DMS153 treated with DMSO at 0.1 percent for 48 hours (cell line): ENCODE results near the gene RAX2.
"Not testable (repeated sequence)": the region's sequence is repeated elsewhere in the genome, so short reads cannot be mapped to it uniquely, and the experiment has no call there.

ENCODE experiments used
- DNase-seq: peaks from one replicate; lab custom pipeline; 2025; ENCODE audit not compliant: unreplicated experiment; lab: John Stamatoyannopoulos, UW

RAX2 gene

DNA sequence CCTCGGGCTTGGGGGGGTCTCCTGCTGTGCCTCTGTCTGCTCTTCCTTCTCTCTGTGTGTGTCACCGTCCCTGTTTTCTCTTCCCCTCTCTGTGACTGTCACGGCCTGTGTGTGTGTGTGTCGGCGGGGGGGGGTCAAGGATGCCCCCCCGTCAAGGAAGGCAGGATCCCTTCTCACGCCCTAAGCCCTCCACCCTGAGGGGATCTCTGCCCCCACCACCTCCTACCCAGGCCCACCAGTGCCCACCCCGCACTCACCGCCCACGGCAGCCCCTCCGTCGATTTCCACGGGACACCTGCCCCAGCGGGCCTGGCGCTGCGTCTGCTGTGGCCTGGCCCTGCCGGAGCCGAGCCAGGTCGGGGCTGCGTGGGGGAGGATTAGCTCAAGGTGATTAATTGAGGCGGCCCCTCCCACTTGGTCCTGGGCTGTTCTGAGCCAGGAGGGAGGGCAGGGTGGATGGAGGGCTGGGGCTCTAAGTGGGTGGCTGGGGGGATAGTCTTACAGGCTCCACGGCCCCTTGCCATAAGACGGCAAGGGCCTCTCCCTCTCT, at the start of gene RAX2:
Gene RAX2 (minus strand): TSS at position 323 of the 550 bp plus-strand sequence. CDS start 486 bp downstream, outside the sequence.
- no peak for DNase-seq

DNA sequence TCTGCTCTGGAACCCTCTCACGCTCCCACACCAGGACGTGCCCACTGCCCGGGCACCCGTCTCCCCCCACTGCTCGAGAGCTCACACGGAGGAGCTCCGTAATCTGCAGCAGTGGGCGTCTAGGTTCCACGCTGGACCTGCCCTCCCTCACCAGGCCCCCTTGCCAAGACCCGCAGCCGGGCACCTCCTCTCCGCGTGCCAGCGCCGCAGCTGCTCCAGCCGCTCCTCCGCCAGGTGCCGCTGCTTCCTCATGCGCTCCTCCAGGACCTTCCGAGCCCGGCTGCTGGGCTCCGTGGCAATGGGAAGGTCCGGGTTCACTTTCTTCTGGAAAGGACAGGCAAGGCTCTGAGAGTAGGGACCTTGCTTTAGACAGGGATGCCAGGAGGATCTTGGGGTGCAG, 49.1 kb upstream of the RAX2 start:
- no peak for DNase-seq

DNA sequence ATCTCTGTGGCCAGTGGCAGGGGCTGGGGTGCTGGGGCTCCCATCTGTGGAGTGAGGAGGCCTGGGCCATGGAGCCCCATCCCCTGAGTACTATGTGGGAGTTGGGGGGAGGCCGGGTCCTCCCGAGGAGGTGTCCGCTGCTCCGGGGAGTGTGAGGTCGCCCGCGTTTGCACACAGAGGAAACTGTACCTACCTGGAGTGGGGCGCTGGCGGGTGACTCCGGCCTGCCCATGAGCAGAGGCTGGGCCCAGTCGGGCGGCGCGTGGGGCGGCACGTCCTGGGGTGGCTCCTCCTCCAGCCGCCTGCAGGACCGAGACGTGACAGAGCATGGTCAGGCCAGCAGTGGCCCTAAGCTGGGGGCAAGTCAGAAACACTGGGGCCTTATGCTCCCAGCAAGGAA, 48.0 kb upstream of the RAX2 start:
- DNase-seq: no peak

DNA sequence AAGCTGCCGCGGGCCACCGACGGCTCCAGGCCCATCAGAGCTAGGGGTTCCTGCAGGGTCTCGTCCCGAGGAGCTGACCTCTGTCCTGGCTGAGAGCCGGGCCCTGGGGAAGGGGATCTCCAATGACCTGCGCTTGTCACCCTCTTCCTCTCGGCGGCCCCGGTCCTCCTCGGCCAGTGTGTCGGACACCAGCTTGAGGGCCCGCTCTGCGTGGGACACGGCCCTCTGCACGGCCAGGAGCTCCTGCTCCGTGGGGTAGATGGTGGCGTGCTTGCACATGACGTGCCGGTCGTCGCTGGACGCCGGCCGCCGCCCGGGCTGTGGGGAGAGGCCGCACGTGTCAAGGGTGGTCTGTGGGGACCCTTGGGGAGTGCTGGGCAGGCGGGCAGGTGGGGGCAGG, 46.9 kb upstream of the RAX2 start:
- DNase-seq: no peak

DNA sequence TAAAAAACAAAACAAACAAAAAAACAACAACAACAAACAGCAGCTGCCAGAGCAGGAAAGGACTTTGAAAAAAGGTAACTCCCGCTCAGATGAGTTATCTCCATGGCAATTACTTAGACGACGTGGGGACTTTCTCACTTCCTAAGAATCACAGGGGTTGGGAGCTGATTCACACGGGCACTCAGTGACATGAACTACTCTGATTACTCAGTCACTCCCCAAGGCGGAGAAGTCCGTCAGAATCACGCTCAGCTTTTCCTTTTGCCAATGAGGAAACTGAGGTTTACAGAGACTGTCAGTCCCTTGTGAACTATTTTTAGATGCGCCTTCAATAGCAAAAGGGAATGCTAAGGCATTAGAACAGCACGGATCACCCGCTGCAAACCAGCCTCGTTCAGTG, 46.4 kb upstream of the RAX2 start:
- DNase-seq: no peak

DNA sequence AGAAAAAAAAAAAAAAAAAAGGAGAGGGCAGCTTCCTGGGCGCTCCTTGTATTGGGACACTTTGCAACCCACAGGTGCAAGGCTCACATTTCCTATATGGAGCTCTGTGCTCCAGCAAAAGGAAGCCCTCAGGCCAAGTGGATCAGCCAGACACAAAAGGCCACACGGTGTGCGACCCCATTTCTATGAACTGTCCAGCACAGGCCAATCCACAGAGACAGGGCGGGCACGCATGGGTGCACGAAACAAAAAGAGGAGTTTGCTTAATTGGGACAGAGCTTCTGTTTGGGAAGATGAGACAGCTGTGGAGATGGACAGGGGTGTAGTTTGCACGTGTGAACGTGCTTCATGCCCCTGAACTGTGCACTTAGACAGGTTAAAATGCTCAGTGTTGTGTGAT, 45.7 kb upstream of the RAX2 start:
- DNase-seq: no peak

DNA sequence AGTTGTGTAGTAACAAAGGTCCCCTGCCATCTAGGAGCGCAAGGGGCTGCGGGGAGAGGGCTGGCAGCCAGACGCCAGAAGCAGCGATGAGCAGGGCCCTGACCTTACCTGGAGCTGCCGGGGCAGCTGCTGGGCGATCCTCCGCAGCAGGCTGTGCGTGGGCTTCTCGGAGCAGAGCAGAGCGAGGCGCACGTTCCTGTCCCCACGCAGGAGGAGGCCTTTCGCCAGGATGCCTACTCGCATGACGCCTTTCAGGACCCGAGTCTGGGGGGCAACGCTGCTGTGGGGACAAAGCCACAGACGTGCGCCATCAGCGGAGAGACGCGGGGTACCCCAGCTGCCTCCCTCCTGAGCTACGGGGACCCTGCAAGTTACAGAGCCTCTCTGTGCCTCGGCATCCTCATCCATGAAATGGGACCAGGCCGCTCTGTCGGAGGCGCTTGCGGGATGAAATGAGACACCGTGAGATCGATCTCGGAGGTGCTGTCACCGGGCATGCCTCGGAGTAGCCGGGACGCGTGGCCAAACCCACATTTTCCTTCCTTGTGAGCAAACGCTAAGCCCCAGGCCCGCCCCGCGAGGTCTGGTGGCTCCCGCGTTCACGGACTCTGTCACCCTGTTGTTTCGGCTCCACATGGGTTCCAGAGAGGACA, 44.7 kb upstream of the RAX2 start:
- no peak for DNase-seq

DNA sequence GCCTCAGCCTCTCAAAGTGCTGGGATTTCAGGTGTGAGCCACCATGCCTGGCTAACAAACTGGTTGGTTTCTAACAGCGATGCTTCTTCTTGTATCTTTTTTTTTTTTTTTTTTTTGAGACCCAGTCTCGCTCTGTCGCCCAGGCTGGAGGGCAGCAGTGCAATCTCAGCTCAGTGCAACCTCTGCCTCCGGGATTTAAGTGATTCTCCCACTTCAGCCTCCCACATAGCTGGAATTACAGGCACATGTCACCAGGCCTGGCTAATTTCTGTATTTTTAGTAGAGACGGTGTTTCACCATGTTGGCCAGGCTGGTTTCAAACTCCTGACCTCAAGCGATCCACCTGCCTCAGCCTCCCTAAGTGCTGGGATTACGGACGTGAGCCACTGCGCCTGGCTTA, 44.1 kb upstream of the RAX2 start:
- DNase-seq: not testable (repeated sequence)

DNA sequence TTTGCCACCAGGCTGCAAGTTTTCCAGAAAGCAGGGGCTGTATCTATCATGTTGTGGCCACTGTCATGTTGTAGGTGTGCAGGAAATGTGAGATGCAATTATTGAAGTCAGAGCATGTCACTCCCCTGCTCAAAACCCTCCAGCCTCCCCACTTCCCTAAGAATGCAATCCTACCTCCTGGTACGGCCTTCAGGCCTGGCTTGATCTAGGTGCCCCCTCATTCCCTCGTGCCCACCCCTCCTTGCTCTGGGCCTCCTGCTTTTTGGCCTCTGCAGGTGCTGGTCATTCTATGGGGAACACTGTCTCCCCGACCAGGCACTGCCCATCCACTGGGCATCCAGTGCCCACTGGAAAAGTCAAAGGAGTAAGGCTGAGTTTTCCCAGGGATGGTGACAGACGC, 42.6 kb upstream of the RAX2 start:
- DNase-seq: no peak

DNA sequence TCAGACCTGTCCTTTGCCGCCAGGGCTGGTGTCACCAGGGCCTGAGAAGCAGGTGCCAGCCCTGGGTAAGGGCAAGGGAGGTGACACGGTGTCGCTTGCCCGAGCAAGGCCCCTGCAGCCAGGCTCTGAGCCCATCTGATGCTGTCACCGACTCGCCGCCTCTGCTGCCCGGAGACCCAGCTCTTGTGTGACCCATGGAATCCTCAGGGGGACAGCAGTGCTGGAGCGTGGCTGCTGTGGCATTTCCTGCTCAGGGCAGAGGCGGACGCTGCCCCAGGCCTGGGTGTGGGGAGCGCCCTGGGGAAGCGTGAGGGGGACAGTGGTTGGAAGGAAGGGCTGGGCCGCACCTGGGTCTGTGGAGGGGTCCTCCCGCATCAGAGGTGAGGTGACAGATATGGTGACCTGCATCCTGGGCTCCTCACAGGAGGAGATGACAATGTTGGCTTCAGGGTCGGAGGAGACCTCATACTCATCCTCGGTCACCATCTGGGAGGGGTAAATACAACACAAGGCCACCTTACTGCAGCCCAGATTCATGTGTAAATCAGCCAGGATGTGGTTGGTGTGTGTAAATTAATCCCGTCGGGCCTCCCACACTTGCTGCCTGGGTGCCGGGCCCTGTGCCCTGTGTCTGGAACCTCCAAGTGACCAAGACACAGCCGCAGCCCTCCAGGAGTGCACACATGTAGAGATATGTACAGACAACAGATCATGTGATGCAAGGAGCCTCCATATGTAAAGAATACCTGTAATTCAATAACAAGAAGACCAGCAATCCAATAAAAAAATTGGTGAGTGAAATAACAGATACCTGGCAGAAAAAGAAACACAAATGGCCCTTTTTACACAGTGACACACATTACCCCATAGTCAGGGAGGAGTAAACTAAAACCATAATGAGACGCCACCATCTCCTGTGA, 41.7 kb upstream of the RAX2 start:
- DNase-seq: no peak

DNA sequence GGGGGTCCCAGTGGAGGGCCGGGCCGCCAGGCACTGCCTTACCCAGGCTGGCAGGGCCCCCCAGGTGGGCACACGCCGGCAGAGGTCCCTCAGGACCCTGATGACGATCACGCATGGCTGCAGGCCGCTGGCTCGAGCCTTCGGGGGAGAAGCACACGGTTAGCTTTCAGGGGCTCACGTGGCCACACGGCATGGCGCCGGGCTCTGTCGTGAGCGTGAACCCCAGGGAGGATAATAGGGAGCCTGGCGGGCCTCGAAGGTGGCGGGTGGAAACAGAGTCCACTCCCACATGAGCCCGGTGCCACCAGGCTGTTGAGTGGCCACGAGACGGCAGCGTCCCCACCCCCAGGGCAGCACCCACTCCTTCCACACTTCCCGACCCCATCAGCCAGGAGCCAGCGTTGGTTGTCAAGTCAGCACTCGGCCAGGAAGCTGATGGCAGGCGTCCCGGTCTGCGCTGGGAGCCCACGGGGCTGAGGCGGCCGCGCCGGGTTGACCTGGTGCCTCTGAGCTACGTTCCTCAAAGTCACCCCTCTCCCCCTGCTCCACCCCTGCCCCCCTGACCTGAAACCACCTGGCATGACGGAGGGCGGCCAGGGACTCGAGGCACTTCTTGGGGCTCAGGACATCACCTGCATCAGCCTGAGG, 38.8 kb upstream of the RAX2 start:
- no peak for DNase-seq

DNA sequence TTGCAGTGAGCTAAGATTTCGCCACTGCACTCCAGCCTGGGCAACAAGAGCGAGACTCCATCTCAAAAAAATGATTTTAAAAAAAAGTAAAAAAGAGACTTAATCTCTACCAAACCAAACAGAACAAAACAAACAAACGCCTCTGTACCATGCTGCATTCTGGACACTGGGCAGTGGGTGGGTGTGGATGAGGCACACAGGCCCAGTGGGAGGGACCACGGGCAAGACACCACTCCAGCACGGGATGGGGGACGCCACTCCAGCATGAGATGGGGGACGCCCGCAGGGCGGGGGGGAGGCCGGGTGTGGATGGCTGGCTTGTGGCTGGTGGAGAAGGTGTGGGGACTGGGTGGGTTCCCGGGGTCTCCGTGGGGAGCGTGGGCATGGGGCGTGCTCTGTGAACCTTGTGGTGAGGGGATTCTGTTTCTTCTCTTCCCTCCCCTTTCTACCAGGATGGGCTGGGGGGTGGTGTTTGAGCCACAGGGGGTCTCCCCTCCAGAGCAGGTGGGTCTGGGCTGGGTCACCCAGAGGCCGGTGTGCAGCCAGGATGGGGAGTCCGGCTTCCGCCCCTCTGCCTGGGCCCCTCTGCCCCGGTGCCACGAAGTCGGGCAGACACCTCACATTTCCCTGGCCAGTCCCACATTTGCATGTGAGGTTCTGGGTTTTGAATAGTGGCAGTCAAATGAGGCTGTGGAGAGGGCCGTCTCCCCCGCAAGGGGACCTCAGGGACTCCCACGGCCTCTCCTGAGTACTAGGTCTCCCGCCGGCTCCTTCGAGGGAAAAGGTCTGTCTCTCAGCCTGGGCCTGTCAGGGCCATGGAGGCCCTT, 38.1 kb upstream of the RAX2 start:
- DNase-seq: no peak

DNA sequence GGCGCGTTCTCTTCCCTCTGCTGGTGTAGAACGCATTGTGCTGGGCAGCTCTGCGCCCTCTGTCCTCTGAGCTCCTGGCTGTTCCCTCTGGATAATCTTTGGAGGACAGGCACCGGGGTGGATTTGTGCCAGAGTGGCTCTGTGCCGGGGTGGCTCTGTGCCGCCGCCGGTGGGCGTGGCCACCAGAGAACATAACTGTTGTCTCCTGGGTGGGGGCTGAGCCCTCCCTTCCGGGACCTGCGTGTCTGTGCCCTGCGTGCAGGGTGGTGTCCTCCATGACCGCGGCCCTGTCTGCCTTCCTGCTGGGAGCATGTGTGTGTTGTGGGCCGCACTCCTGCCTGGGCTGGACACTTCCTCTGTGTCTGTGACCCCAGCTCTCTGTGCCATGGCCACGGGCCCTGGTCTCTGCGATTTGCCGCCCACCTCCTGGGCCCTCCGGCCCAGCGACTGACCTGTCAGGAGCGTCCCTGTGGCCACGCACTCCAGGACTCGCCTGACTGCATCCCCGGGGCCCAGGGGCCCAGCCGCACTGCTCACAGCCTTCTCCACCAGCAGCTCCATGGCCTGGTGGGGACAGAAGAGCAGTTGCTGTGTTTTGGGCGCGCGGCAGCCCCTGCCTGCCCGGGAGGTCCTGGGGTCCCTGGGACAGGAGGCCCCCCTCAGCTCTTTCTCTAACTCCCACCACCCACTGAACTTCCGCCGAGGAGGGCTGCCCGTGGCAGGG, 36.6 kb upstream of the RAX2 start:
- DNase-seq: no peak

DNA sequence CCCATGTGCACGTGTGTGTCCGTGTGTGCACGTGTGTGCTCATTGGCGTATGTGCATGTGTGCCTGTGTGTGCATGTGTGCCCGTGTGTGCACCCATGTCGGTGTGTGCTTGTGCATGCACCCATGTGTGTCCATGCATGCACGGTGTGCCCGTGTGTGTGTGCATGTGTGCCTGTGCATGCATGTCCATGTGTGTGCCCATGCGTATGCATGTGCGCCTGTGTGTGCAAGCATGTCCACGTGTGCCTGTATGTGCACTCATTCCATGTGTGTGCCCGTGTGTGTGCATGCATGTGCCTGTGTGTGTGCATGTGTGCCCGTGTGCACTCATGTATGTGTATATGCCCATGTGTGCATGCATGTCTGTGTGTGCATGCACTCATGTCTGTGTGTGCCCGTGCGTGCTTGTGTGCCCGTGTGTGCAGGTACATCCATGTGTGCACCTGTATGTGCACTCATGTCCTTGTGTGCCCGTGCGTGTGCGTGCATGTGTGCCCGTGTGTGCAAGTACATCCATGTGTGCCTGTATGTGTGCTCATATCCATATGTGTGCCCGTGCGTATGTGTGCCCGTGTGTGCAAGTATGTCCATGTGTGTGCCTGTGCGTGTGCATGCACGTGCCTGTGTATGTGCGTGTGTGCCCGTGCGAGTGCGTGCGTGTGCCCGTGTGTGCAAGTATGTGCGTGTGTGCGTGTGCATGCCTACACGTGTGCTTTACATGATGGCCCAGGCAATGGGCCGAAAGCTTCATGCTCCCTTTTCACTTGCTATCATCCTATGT, 35.7 kb upstream of the RAX2 start:
- no peak for DNase-seq

DNA sequence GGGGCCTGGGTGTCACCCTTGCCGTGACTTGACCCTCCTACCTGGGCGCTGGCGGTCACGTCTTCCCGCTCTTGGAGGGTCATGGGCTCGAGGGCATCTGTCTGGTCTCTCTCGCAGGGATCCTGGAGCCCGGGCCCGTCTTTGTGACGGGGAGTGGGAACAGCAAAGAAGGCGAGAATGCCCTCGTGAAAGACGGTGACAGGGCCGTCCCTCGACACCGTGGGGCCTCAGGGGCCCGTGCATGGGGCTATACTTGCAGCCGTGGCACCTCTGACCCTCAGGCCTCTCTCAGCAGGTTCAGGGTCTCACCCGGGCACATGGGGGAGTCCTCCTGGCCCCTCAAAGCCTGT, 35.1 kb upstream of the RAX2 start:
- no peak for DNase-seq

DNA sequence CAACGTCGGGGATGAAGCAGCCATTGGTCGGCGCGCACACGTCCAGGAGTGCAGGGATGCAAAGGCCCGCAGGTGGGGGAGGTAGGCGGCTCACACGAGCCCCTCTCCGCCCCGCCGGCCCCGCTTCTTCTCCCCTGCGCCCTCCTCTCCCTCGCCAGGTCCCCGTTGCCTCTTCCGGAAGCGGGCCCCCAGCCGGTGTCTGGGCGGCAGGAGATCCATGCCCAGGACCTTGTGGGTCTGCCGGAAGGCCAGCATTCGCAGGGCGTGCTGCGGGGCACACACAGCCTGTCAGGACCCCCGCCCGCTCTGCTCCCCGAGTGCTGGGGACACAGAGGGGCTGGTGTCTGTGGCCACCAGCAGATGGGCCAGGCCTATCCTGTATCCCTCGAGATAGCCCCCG, 33.8 kb upstream of the RAX2 start:
- DNase-seq: no peak

DNA sequence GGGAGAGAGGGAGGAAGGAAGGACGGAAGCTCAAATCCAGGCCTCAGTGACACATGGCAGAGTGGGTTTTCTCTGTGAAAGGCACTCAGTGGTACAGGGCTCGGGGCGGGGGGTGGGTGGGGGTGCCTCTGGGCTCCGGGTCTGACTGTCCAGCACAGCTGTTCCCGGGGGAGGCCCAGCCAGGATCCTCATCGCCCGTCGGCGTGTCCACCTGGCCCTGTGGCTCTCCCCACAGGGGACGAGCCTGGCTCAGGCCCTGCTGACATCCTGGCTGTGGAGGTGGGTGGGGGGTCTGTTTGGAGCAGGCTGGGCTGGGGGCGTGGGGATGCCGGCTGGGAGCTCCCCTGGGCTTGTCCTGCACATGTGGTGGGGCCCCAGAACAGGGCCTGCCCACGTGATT, 32.4 kb upstream of the RAX2 start:
- no peak for DNase-seq

DNA sequence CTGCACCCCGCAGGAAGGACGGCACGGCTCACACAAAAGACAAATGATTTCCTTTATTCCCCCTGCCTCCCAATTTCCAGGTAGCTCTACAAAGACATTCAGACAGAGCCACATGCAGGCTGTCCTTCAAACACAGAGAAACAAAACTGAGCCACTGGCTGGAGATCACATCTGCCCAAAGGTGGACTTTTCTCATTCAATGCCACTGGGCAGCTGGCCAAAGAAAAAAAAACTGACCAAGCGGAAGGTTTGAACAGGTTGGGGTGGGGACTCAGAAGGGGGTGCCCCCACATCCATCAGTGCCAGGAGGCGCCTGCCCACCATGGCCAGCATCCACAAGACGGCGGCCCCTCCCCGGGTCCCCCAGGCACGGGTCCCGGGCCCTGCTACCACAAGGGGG, 32.0 kb upstream of the RAX2 start:
- no peak for DNase-seq

DNA sequence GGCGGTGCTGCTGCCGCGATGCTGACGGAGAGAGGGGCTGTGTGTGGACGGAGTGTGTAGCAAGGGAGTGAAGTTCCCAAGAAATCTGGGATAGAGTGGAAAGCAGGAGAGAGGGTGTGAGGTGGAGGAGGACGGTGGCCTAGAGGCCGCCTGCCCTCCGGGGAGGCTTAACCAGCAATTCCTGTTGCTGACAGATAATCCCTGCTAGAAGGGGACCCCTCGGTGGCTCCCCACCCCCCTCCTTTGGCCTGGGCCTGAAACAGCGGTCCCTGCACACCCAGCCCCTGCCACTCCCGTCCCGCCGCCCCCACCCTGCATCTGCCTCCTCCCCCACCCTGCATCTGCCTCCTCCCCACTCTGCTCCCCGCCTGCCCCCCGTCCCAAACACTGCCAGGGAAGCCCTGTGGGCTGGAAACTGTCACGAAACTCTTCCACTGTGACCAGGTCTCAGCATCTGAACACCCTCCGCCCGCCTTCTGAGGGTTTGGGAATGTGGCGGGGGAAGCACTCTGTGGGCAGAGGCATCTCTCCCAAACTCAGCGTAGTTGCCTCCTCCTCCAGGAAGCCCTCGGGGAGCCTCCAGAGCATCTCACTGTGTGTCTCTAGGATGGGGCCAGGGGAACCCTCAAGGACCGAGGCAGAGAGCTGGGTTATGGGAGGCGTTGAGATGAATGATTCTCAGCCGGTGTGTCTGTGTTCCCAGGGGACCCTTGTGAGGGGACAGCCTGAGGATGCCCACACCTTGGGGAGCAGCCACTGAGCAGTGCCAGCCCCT, 31.3 kb upstream of the RAX2 start:
- no peak for DNase-seq
